ENCODE results near the gene SLC6A7. TPM values are rescaled to one million over a fixed set of nuclear protein-coding genes. Genes with fewer than 3 reads are reported as not detected.

Gene SLC6A7
- total RNA-seq, 2 donors from 2014 or later: not detected

DNA sequence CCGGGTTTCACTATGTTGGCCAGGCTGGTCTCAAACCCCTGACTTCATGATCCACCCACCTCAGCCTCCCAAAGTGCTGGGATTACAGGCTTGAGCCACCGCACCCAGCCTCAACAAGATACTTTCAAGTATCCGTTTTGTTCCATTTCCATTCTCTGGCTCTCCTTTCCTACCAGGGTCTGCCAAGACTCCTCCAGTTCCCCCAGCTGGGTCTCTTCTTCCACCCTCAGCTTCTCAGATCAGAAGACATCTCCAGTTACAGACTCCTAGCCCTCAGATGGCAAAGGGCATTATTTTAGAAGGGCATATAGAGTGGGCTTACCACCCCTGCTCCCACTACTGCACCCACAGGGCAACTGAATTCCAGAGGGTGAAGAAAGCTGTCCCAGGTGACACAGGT, 32.7 kb upstream of the SLC6A7 start:
- H3K4me1 ChIP-seq: peaks cover 0 to 46% of the 10 kb centered on the region in 2 donors
- H3K9me3 ChIP-seq: no peaks in the 10 kb centered on the region
- H3K27ac ChIP-seq: peak overlapping the region; percentile 87 to 88
- TF ChIP-seq, protein P1, sequence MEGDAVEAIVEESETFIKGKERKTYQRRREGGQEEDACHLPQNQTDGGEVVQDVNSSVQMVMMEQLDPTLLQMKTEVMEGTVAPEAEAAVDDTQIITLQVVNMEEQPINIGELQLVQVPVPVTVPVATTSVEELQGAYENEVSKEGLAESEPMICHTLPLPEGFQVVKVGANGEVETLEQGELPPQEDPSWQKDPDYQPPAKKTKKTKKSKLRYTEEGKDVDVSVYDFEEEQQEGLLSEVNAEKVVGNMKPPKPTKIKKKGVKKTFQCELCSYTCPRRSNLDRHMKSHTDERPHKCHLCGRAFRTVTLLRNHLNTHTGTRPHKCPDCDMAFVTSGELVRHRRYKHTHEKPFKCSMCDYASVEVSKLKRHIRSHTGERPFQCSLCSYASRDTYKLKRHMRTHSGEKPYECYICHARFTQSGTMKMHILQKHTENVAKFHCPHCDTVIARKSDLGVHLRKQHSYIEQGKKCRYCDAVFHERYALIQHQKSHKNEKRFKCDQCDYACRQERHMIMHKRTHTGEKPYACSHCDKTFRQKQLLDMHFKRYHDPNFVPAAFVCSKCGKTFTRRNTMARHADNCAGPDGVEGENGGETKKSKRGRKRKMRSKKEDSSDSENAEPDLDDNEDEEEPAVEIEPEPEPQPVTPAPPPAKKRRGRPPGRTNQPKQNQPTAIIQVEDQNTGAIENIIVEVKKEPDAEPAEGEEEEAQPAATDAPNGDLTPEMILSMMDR (IDR thresholded peaks at IDR 0.05): no peak
- H3K36me3 ChIP-seq: no peaks in the 10 kb centered on the region
- no peak overlapping the region for H3K4me3 ChIP-seq
- no peaks in the 10 kb centered on the region for H3K27me3 ChIP-seq
- no peak for DNase-seq (ENCODE audit: low spot score)

DNA sequence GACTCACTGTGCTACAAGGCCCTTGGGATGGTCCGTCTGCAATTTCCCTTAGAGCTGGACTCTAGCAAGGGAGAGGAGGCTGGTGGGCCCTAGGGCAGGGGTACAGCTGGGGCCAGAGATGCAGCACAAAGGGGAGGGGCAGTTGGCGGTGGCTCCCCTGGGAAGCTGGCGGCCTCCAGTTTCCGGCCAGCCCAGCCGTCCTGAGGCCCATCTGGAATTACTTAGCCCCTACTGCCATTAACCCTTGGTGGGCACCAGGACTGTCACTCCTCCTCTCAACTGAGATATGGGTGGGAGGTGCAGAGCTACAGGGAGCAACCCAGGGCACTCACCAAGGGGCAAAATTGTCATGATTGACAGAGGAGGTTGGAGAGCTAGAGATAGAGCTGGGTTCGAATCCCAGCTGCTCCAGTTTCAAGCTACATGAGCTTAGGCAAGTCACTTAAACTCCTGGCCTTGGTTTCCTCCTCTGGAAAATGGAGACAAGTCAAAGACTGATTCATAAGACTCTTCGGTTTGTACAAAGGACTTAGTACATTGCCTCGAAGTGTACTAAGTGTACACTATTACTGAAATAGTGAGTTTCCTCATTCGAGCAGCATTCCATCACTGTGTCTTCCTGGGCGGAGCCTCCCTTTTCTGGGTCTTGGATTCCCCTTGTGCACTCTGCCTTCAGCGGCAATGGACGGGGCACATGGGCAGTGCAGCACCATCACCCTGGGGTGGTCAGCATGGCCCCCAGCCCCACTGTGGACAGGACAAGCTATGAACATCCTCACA, 31.5 kb upstream of the SLC6A7 start:
- Histone ChIP-seq H3K4me3 (no peak overlapping the region), H3K9me3 (no peaks in the 10 kb centered on the region), H3K4me1 (peaks cover 0 to 55% of the 10 kb centered on the region in 2 donors), H3K27me3 (no peaks in the 10 kb centered on the region), H3K36me3 (no peaks in the 10 kb centered on the region), H3K27ac (peak overlapping the region; percentile 87 to 88)
- TF ChIP-seq, protein P1 (IDR thresholded peaks at IDR 0.05): no peak
- DNase-seq (ENCODE audit: low spot score): no peak

DNA sequence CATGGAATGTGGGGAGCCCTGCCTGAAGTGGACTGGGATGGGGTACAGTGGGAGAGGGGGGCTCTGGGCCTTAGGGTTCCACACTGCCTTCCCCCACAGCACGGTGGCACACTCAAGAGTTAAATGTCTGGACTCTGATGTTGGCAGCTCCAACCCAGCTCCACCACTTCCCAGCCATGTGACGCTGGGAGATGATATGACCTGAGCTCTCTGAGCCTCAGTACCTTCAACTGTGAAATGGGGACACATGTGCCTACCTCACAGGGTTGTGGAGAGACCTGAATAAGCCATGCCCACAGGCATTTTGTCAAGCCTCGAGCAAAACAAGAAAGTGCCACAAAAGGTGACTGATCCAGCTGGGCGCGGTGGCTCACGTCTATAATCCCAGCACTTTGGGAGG, 30.8 kb upstream of the SLC6A7 start:
- H3K9me3 ChIP-seq: no peaks in the 10 kb centered on the region
- no peak overlapping the region for H3K4me3 ChIP-seq
- no peaks in the 10 kb centered on the region for H3K27me3 ChIP-seq
- H3K36me3 ChIP-seq: no peaks in the 10 kb centered on the region
- peaks cover 0 to 62% of the 10 kb centered on the region in 2 donors for H3K4me1 ChIP-seq
- H3K27ac ChIP-seq: peak overlapping the region; percentile 87 to 88
- TF ChIP-seq, protein P1 (IDR thresholded peaks at IDR 0.05): no peak
- no peak for DNase-seq (ENCODE audit: low spot score)

DNA sequence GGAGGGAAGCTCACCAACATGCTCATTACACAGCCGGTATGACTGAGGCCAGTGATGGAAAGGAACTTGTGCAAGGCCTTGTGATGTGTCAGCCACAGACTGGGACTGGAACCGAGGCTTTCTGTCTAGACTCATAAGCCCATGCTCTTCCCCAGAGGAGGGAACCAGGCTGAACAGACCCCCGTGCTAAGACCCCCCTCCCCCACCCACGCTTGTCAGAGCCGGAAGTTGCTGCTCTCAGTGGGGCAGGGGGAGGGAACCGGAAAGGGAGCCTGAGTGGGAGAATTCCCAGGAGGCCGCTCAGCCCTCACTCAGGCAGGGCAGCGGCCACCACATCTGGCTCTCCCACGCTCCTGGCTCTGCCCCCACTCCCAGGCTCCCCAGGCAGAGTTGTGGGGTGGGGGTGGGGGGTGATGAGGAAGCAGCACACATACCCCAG, 30.1 kb upstream of the SLC6A7 start:
- Histone ChIP-seq H3K27ac (peak overlapping the region; percentile 87 to 88), H3K4me3 (no peak overlapping the region), H3K36me3 (no peaks in the 10 kb centered on the region), H3K4me1 (peaks cover 0 to 69% of the 10 kb centered on the region in 2 donors), H3K27me3 (no peaks in the 10 kb centered on the region), H3K9me3 (no peaks in the 10 kb centered on the region)
- DNase-seq (ENCODE audit: low spot score): peak; percentile 78
- TF ChIP-seq, protein P1 (IDR thresholded peaks at IDR 0.05): no peak

DNA sequence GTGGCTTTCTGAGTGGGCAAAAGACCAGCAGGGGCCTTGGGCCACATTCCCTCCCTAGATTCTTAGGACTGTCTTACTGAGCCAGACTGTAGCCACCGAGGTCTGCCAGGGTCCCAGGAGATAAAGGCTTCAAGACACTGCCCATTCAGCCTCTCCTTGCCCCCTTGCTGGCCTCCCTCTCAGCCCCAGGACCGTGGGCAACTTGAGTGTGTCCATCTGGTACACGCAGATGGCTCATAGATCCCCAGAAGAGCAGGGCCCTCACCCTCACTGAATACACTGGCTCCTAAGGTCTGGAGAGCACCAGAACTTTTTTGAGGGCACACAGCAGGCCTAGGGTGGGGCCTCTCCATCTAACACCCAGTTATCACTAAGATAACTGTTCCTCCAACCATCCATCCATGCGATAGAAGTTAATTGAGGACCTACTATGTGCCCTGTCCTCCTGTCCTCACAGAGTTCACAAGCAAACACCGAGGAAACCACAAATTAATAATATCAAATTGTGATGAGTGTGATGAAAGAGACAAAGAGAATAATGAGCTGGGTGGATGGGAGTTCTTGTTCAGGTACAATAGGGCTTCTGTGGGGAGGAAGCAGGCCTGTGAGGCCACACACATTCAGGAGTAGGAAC, 29.3 kb upstream of the SLC6A7 start:
- Histone ChIP-seq H3K4me1 (peaks cover 0 to 76% of the 10 kb centered on the region in 2 donors), H3K27me3 (no peaks in the 10 kb centered on the region), H3K27ac (peak overlapping the region; percentile 87 to 88), H3K36me3 (no peaks in the 10 kb centered on the region), H3K4me3 (no peak overlapping the region), H3K9me3 (no peaks in the 10 kb centered on the region)
- DNase-seq (ENCODE audit: low spot score): no peak
- TF ChIP-seq, protein P1 (IDR thresholded peaks at IDR 0.05): no peak

Data from right atrium auricular region (tissue), 2 donors.